Lower leg skin (tissue), 4 donors: Measurements from ENCODE around the gene SPIN2A. TPM values are rescaled to one million over a fixed set of nuclear protein-coding genes. Genes with fewer than 3 reads are reported as not detected.
"Not testable (repeated sequence)": the region's sequence is repeated elsewhere in the genome, so short reads cannot be mapped to it uniquely, and the experiment has no call there.

Experiments used
- DNase-seq, 2 donors: peaks; one replicate each; pipeline ENCODE4 v3.0.0-alpha.2; 2019; ENCODE audit warnings: low spot score in 2 of 2
- H3K4me3 ChIP-seq: fragments of 200-600 bp; sonication (generic); 2 replicates; pipeline ENCODE4 v1.5.1; 2017; ENCODE audit warnings: mild to moderate bottlenecking, low read depth; ENCODE audit not compliant: poor library complexity, severe bottlenecking
- CTCF ChIP-seq, 3 donors: fragments of 450-650 bp; IDR thresholded peaks; one replicate each; pipeline ENCODE4 v1.5.1; 2016; ENCODE audit warnings: antibody characterized with exemption in 3 of 3, mild to moderate bottlenecking in 3 of 3, moderate library complexity in 2 of 3
- POLR2A ChIP-seq, 2 donors: fragments of 450-650 bp; IDR thresholded peaks; one replicate each; pipeline ENCODE4 v1.6.1; 2016 to 2017; ENCODE audit warnings: antibody characterized with exemption in 2 of 2, mild to moderate bottlenecking in 1 of 2, moderate library complexity in 1 of 2
- WGBS, 2 donors: methylation state at CpG; one replicate each; pipeline ENCODE4 v1.1.5; 2018; 5-methylcytosine and 5-hydroxymethylcytosine counted together
- intact Hi-C: fragments of 100-400 bp; cut with DNase I; formaldehyde crosslinking; loops from one replicate; pipeline ENCODE4 v1.15.0; 2023; ENCODE audit warnings: low total_unique reads
- total RNA-seq, 4 donors: library from RNA; depleted of rRNA; stranded (reverse); fragments of >200 nt; gene quantifications; one replicate each; pipeline ENCODE4 v1.1.0, GENCODE V29; 2016

Gene SPIN2A
- total RNA-seq, 4 donors from 2014 or later = 0.23 TPM; not detected in 3

- no peak overlapping the region for H3K4me3 ChIP-seq
- no peak for TF ChIP-seq POLR2A (IDR thresholded peaks at IDR 0.05)
- no peak for TF ChIP-seq CTCF (IDR thresholded peaks at IDR 0.05)
- intact Hi-C loops = no loop called here
- no peak for DNase-seq
- WGBS, 2 donors = 40 to 82% methylated on average over 2 of the region's 2 CpGs
Observed at GRCh38 chrX:57104921-57105398, 32.2 kb downstream of the SPIN2A start.

DNA sequence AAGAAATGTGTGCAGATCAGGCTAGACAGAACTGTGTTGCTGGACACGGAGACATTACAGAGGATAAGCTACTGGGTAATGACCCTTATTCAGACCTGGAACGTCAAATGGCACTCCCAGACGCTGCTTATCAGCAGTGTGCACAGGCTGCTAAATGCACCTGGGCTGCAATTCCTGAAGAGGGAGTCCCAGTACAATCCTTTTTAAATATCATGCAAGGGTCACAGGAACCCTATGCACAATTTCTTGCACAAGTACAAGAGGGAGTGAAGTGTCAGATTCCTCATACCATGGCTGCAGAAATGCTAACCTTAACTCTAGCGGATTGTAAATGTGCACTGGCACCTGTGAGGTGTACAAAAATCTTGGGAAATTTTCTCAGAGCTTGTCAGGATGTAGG, 32.8 kb downstream of the SPIN2A start:
- H3K4me3 ChIP-seq = no peak overlapping the region
- no peak for TF ChIP-seq POLR2A (IDR thresholded peaks at IDR 0.05)
- no peak for TF ChIP-seq CTCF (IDR thresholded peaks at IDR 0.05)
- no peak for DNase-seq
- WGBS, 2 donors = 60 to 88% methylated on average over 4 of the region's 4 CpGs
- intact Hi-C loops = no loop called here

DNA sequence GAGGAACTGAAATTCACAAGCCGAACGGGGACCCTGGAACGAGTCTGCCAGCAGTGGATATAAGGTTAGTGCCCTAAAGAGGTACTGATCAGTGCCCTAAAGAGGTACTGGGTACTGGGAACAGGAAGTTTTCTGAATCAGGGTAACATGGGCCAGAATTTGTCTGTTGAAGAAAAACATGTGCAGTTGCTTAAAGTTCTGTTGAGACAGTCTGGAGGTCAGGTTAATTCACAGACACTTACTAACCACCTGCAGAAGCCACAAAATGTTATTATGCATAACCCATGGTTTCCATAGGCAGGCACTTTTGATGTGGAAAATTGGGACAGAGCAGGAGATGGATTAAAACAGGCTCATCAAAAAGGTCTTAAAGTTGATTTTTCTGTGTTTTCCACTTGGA, 33.7 kb downstream of the SPIN2A start:
- no peak overlapping the region for H3K4me3 ChIP-seq
- WGBS, 2 donors = 69 to 89% methylated on average over 3 of the region's 3 CpGs
- intact Hi-C loops = no loop called here
- TF ChIP-seq CTCF (IDR thresholded peaks at IDR 0.05) = no peak
- no peak for TF ChIP-seq POLR2A (IDR thresholded peaks at IDR 0.05)
- DNase-seq = no peak

DNA sequence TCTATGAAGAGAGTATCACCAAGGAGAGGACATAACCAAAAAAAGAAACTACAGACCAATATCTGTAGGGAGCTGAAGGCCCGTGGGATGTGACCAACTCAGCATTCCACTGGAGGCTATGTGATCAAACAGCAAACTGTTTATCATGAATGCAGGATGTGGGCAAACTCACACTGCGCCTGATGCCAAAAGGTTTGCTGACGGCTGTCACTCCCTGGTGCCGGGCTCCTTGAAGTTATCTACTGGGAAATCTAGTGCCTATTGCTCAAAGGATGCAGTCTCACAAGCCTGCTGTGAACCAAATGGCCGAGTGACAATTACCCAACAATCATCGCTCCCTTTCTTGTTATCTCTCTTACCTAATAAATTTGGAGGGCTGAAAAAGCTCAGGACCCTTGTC, 34.3 kb downstream of the SPIN2A start:
- WGBS, 2 donors = 76 to 78% methylated on average over 6 of the region's 6 CpGs
- DNase-seq, intact Hi-C loops, H3K4me3 ChIP-seq: not testable (repeated sequence)

Other genes starting within 250 kb of the SPIN2A start
- 1 to 10 TPM; 1.7 to 5.5 (median 3.0) TPM for gene SPIN3, start 141.9 kb downstream of the SPIN2A start, total RNA-seq
- 1 to 10 TPM; 1.3 to 7.8 (median 5.9) TPM for gene SPIN2B, start 15.8 kb downstream of the SPIN2A start, total RNA-seq
- 10 to 100 TPM; 15.0 to 63.0 (median 29.8) TPM for gene FAAH2, start 149.3 kb upstream of the SPIN2A start, total RNA-seq